GM12875 (cell line): ENCODE results near the gene IQCE.

Experiments used
- H3K4me3 ChIP-seq: one replicate; pipeline ENCODE4 v1.5.1; 2011; ENCODE audit warnings: low read depth, low read length, control low read depth
- TF ChIP-seq, protein P1 (sequence below): IDR thresholded peaks from 2 replicates; pipeline ENCODE4 v1.5.1; 2011; ENCODE audit warnings: low read depth, mild to moderate bottlenecking, control low read depth, inconsistent platforms, low read length, moderate library complexity, borderline replicate concordance; ENCODE audit not compliant: insufficient read depth

IQCE gene

DNA sequence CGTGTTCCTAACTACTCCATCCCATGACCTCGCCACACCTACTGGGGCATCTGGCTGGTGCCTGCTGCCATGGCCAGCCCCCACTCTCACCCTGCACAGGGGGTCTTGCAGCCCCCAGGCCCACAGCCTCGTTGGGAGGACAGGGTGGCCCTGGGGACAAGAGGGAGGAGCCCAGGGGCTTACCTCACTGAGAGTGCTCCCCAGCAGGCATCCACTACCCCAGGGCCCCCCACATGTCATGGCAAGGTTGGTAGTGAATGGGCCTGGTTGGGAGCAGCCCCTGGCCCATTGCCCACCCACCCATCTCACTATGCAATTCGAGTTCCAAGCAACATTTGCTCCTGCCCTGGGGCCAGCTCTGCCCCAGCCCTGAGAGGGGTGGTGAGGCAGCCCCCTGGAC is 105.2 kb downstream of the IQCE start:
- H3K4me3 ChIP-seq: no peak overlapping the region
- TF ChIP-seq, protein P1, sequence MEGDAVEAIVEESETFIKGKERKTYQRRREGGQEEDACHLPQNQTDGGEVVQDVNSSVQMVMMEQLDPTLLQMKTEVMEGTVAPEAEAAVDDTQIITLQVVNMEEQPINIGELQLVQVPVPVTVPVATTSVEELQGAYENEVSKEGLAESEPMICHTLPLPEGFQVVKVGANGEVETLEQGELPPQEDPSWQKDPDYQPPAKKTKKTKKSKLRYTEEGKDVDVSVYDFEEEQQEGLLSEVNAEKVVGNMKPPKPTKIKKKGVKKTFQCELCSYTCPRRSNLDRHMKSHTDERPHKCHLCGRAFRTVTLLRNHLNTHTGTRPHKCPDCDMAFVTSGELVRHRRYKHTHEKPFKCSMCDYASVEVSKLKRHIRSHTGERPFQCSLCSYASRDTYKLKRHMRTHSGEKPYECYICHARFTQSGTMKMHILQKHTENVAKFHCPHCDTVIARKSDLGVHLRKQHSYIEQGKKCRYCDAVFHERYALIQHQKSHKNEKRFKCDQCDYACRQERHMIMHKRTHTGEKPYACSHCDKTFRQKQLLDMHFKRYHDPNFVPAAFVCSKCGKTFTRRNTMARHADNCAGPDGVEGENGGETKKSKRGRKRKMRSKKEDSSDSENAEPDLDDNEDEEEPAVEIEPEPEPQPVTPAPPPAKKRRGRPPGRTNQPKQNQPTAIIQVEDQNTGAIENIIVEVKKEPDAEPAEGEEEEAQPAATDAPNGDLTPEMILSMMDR: no peak
